Measurements from ENCODE around the gene MMP21. TPM values are rescaled to one million over a fixed set of nuclear protein-coding genes. Genes with fewer than 3 reads are reported as not detected.

Gene MMP21
- total and polyA plus RNA-seq, 2 of the 13 experiments (the other 11 are each of a cell fraction or from before 2014, with no cell fraction given), result not detected

DNA sequence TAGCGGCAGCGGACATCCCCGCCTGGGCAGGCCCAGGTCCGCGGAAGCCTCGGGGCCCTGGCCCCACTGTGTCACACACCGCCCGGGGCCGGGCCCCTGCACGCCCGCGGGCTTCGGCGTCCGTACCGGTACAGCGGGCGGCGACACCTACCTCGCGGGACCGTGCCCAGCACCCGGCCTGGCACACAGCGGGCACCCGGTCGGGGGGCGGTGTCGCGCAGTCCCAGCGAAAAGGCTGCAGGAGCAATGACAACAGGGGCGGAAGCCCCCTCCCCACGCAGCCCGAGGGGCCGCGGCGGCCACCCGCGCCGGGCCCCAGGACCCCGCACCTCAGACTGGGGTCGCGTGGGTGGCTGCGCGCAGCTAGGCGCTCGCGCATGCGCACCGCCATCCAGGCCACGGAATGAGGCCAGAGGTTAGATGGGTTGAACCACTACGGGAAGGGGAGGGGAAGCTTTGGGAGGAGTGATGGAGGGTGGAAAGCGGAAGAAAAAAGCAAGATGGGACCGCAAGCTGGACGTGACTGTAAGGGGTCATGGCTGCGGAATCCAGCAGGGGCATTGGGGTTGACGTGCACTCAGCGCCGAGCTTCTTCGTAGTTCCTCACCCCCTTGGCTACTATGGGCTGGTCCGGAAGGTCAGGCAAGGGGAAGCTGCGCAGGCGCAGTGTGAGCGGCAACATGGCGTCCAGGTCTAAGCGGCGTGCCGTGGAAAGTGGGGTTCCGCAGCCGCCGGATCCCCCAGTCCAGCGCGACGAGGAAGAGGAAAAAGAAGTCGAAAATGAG is 47.4 kb upstream of the MMP21 start, which contains the start of the genes BCCIP and UROS (continued):
- TF ChIP-seq, protein P1, sequence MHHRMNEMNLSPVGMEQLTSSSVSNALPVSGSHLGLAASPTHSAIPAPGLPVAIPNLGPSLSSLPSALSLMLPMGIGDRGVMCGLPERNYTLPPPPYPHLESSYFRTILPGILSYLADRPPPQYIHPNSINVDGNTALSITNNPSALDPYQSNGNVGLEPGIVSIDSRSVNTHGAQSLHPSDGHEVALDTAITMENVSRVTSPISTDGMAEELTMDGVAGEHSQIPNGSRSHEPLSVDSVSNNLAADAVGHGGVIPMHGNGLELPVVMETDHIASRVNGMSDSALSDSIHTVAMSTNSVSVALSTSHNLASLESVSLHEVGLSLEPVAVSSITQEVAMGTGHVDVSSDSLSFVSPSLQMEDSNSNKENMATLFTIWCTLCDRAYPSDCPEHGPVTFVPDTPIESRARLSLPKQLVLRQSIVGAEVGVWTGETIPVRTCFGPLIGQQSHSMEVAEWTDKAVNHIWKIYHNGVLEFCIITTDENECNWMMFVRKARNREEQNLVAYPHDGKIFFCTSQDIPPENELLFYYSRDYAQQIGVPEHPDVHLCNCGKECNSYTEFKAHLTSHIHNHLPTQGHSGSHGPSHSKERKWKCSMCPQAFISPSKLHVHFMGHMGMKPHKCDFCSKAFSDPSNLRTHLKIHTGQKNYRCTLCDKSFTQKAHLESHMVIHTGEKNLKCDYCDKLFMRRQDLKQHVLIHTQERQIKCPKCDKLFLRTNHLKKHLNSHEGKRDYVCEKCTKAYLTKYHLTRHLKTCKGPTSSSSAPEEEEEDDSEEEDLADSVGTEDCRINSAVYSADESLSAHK (CRISPR knock-in tag; IDR thresholded peaks at IDR 0.05; ENCODE audit: borderline replicate concordance), result no peak
- TF ChIP-seq, protein P2, sequence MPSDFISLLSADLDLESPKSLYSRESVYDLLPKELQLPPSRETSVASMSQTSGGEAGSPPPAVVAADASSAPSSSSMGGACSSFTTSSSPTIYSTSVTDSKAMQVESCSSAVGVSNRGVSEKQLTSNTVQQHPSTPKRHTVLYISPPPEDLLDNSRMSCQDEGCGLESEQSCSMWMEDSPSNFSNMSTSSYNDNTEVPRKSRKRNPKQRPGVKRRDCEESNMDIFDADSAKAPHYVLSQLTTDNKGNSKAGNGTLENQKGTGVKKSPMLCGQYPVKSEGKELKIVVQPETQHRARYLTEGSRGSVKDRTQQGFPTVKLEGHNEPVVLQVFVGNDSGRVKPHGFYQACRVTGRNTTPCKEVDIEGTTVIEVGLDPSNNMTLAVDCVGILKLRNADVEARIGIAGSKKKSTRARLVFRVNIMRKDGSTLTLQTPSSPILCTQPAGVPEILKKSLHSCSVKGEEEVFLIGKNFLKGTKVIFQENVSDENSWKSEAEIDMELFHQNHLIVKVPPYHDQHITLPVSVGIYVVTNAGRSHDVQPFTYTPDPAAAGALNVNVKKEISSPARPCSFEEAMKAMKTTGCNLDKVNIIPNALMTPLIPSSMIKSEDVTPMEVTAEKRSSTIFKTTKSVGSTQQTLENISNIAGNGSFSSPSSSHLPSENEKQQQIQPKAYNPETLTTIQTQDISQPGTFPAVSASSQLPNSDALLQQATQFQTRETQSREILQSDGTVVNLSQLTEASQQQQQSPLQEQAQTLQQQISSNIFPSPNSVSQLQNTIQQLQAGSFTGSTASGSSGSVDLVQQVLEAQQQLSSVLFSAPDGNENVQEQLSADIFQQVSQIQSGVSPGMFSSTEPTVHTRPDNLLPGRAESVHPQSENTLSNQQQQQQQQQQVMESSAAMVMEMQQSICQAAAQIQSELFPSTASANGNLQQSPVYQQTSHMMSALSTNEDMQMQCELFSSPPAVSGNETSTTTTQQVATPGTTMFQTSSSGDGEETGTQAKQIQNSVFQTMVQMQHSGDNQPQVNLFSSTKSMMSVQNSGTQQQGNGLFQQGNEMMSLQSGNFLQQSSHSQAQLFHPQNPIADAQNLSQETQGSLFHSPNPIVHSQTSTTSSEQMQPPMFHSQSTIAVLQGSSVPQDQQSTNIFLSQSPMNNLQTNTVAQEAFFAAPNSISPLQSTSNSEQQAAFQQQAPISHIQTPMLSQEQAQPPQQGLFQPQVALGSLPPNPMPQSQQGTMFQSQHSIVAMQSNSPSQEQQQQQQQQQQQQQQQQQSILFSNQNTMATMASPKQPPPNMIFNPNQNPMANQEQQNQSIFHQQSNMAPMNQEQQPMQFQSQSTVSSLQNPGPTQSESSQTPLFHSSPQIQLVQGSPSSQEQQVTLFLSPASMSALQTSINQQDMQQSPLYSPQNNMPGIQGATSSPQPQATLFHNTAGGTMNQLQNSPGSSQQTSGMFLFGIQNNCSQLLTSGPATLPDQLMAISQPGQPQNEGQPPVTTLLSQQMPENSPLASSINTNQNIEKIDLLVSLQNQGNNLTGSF (CRISPR knock-in tag; IDR thresholded peaks at IDR 0.05), result no peak
- TF ChIP-seq ZC3H13 (CRISPR knock-in tag; IDR thresholded peaks at IDR 0.05) (peak; percentile 39; the same call in 1 of the 2 replicates), CBFB (CRISPR knock-in tag; IDR thresholded peaks at IDR 0.05) (no peak; the same call in 1 of the 2 replicates), XBP1 (CRISPR knock-in tag; IDR thresholded peaks at IDR 0.05) (no peak), ZSCAN21 (CRISPR knock-in tag; IDR thresholded peaks at IDR 0.05; ENCODE audit: borderline replicate concordance) (peak; percentile 48; the same call in 1 of the 2 replicates), ZFP36L1 (CRISPR knock-in tag; IDR thresholded peaks at IDR 0.05) (no peak), ZFP41 (CRISPR knock-in tag; IDR thresholded peaks at IDR 0.05; ENCODE audit: borderline replicate concordance) (no peak), RFX1 (IDR thresholded peaks at IDR 0.05) (no peak), GPN1 (CRISPR knock-in tag; IDR thresholded peaks at IDR 0.05; ENCODE audit: borderline replicate concordance) (0 out of 2 replicates have a peak, but pooled peaks have one; percentile 63)
- TF ChIP-seq, protein P3, sequence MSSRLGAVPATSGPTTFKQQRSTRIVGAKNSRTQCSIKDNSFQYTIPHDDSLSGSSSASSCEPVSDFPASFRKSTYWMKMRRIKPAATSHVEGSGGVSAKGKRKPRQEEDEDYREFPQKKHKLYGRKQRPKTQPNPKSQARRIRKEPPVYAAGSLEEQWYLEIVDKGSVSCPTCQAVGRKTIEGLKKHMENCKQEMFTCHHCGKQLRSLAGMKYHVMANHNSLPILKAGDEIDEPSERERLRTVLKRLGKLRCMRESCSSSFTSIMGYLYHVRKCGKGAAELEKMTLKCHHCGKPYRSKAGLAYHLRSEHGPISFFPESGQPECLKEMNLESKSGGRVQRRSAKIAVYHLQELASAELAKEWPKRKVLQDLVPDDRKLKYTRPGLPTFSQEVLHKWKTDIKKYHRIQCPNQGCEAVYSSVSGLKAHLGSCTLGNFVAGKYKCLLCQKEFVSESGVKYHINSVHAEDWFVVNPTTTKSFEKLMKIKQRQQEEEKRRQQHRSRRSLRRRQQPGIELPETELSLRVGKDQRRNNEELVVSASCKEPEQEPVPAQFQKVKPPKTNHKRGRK (CRISPR knock-in tag; IDR thresholded peaks at IDR 0.05), result no peak
- TF ChIP-seq, protein P4, sequence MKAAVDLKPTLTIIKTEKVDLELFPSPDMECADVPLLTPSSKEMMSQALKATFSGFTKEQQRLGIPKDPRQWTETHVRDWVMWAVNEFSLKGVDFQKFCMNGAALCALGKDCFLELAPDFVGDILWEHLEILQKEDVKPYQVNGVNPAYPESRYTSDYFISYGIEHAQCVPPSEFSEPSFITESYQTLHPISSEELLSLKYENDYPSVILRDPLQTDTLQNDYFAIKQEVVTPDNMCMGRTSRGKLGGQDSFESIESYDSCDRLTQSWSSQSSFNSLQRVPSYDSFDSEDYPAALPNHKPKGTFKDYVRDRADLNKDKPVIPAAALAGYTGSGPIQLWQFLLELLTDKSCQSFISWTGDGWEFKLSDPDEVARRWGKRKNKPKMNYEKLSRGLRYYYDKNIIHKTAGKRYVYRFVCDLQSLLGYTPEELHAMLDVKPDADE (CRISPR knock-in tag; IDR thresholded peaks at IDR 0.05), result no peak
- TF ChIP-seq, protein P5, sequence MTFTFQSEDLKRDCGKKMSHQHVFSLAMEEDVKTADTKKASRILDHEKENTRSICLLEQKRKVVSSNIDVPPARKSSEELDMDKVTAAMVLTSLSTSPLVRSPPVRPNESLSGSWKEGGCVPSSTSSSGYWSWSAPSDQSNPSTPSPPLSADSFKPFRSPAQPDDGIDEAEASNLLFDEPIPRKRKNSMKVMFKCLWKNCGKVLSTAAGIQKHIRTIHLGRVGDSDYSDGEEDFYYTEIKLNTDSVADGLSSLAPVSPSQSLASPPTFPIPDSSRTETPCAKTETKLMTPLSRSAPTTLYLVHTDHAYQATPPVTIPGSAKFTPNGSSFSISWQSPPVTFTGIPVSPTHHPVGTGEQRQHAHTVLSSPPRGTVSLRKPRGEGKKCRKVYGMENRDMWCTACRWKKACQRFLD (CRISPR knock-in tag; IDR thresholded peaks at IDR 0.05; ENCODE audit: borderline replicate concordance), result no peak
- TF ChIP-seq, protein P6, sequence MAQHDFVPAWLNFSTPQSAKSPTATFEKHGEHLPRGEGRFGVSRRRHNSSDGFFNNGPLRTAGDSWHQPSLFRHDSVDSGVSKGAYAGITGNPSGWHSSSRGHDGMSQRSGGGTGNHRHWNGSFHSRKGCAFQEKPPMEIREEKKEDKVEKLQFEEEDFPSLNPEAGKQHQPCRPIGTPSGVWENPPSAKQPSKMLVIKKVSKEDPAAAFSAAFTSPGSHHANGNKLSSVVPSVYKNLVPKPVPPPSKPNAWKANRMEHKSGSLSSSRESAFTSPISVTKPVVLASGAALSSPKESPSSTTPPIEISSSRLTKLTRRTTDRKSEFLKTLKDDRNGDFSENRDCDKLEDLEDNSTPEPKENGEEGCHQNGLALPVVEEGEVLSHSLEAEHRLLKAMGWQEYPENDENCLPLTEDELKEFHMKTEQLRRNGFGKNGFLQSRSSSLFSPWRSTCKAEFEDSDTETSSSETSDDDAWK (CRISPR knock-in tag; IDR thresholded peaks at IDR 0.05), result no peak
